Tibial artery (tissue), 4 donors: ENCODE results near the gene CYP27C1.

Experiments
- DNase-seq, 2 donors: peaks; one replicate each; pipeline ENCODE4 v3.0.0-alpha.2; 2019
- H3K27ac ChIP-seq, 2 donors: fragments of 200-600 bp; sonication (generic) in 1 of 2; 1 replicate in 1 of 2; 2 replicates in 1 of 2; pipeline ENCODE4 v1.5.1; 2018 to 2019; ENCODE audit warnings: mild to moderate bottlenecking in 1 of 2
- H3K27me3 ChIP-seq, 2 donors: fragments of 200-600 bp; sonication (generic) in 1 of 2; one replicate each; pipeline versions ENCODE4 v1.5.1 to v1.6.0; 2016 to 2019
- H3K36me3 ChIP-seq, 3 donors: fragments of 200-600 bp; sonication (generic) in 2 of 3; one replicate each; pipeline ENCODE4 v1.5.1; 2016 to 2019; ENCODE audit warnings: mild to moderate bottlenecking in 2 of 3
- H3K4me1 ChIP-seq, 4 donors: fragments of 200-600 bp; sonication (generic) in 2 of 4; 1 replicate in 3 of 4; 2 replicates in 1 of 4; pipeline ENCODE4 v1.5.1; 2016 to 2019
- H3K4me3 ChIP-seq, 2 donors: fragments of 200-600 bp; sonication (generic) in 1 of 2; 1 replicate in 1 of 2; 2 replicates in 1 of 2; pipeline ENCODE4 v1.5.1; 2018 to 2019; ENCODE audit warnings: mild to moderate bottlenecking in 2 of 2
- H3K9me3 ChIP-seq, 3 donors: fragments of 200-600 bp; sonication (generic) in 1 of 3; one replicate each; pipeline ENCODE4 v1.5.1; 2016 to 2019
- intact Hi-C: fragments of 100-400 bp; cut with DNase I; formaldehyde crosslinking; loops from one replicate; pipeline ENCODE4 v1.15.0; 2023; ENCODE audit warnings: low total_unique reads
- TF ChIP-seq, protein P1 (sequence below), 2 experiments: fragments of 200-600 bp in 1 of 2; fragments of 450-650 bp in 1 of 2; IDR thresholded peaks; one replicate each; pipeline ENCODE4 v1.5.1; 2017 to 2019; ENCODE audit warnings: antibody characterized with exemption in 2 of 2, mild to moderate bottlenecking in 1 of 2, moderate library complexity in 1 of 2

The CYP27C1 gene

DNA sequence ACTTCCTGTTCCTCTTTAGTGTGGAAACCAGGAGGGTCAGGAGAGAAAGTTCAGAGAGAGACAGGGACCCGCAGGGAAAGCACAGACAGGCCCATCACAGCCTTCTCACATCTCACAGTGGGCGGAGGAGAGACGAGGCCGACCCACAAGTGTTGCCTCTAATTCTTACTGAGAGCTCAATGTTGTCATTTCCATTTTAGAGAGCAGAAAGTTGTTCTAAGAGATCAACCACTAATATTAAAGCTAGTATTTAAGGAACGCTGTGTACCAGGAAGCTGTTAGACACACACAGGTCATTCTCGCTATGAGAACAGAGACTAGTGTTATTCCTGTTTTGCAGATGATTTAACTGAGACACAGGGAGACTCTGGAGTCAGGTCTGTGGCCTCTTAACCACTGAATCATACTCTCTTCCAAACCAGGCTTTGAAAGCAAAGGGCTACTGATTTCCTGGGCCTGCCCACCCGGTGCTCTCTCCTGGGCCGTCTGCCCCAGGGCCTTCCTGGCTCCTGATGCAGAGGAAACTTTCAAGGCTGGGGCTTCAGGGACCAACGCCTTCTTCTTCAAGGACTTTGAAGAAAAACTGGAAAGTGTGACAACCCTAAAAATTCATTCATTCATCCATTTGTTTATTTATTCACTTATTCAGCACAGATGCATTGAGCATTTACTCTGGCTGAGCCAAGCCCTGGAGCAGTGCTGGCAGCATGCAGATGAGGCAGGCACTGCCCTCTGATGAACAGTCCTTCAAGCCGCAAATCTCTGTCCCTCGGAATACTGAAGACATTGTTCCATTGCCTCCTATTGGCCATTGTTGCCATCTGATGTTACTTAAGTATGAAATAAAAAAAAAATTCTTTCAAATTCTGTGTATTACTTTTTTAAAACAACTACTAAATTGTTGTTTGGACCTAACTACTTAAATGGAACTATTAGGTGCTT, 76.0 kb downstream of the CYP27C1 start:
- Histone ChIP-seq H3K4me3 (no peak overlapping the region), H3K4me1 (peaks cover 0 to 14% (median 1%) of the 10 kb centered on the region in 4 donors), H3K36me3 (no peaks in the 10 kb centered on the region), H3K9me3 (no peaks in the 10 kb centered on the region), H3K27ac (peak overlapping the region; percentile 3 to 42), H3K27me3 (no peaks in the 10 kb centered on the region)
- TF ChIP-seq, protein P1, sequence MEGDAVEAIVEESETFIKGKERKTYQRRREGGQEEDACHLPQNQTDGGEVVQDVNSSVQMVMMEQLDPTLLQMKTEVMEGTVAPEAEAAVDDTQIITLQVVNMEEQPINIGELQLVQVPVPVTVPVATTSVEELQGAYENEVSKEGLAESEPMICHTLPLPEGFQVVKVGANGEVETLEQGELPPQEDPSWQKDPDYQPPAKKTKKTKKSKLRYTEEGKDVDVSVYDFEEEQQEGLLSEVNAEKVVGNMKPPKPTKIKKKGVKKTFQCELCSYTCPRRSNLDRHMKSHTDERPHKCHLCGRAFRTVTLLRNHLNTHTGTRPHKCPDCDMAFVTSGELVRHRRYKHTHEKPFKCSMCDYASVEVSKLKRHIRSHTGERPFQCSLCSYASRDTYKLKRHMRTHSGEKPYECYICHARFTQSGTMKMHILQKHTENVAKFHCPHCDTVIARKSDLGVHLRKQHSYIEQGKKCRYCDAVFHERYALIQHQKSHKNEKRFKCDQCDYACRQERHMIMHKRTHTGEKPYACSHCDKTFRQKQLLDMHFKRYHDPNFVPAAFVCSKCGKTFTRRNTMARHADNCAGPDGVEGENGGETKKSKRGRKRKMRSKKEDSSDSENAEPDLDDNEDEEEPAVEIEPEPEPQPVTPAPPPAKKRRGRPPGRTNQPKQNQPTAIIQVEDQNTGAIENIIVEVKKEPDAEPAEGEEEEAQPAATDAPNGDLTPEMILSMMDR (IDR thresholded peaks at IDR 0.05), result no peak
- no peak for DNase-seq
- intact Hi-C loops, result no loop called here

DNA sequence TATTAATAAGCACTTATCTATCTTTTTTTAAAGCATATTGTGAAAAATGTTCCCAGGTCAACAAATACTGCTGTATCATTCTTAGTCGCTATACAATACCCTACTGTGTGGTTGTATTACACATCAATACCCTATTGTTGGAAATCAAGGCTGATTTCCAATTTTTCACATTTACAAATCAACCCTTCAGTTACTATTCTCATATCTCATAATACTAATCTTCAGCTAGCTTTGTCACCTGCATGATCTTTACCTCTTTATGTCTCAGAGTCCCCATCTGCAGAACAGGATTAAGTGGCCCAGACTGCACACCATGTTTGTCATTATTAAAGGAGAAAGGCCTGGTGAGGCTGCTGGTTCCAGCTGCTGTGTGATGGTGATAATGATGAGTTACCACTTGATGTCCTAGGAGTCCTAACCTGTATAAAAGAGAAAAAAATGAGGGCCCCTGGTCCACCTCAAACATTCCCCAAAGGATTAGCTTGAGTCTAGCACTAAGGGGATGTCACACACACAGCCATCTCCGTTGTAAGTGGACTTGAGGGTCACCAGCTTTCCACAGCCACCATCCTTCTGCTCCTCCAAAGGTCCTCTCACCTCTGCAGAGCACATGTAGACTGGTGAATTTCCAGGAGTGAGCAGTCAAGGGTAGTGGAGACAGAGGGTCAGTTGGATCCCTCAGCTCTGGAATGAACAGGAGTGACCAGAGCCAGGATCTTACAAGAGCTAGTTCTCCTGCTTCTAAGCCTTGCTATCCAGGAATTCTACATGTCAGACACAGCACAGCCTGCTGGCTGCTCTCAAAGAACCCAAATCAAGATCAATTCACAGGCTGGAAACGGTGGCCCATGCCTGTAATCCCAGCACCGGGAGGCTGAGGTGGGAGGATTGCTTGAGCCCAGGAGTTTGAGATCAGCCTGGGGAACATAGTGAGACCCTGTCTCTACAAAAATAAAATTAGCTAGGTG, 77.2 kb downstream of the CYP27C1 start:
- no peak overlapping the region for H3K4me3 ChIP-seq
- peaks cover 0 to 2% (median 0%) of the 10 kb centered on the region in 3 donors for H3K9me3 ChIP-seq
- peaks cover 0 to 14% (median 1%) of the 10 kb centered on the region in 4 donors for H3K4me1 ChIP-seq
- no peak for DNase-seq
- H3K27me3 ChIP-seq, result no peaks in the 10 kb centered on the region
- no peaks in the 10 kb centered on the region for H3K36me3 ChIP-seq
- intact Hi-C loops, result no loop called here
- TF ChIP-seq, protein P1 (IDR thresholded peaks at IDR 0.05), result no peak
- peak overlapping the region; percentile 3 to 42 for H3K27ac ChIP-seq

DNA sequence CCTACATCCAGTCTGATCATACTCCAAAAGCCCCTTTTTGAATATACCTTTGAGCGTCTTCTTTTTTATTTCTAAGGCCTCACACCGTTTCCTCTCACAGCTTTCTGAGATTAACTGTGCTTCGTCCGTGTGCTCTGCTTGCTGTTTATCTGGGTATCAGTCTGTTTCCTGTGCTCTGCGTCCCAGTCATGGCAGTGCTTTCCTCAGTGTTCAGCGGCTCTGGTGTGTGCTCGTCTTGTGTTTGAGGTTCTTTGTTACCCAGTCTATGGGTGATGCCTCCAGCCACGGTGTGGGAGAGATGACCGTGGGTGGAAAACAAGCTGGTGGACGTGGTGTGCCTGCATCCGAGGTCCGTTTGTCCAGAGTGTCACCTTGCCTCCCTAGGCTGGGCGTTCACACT, 79.6 kb downstream of the CYP27C1 start:
- TF ChIP-seq, protein P1 (IDR thresholded peaks at IDR 0.05), result no peak
- Histone ChIP-seq H3K36me3 (no peaks in the 10 kb centered on the region), H3K27me3 (no peaks in the 10 kb centered on the region), H3K4me1 (peaks cover 0 to 14% (median 0%) of the 10 kb centered on the region in 4 donors), H3K4me3 (no peak overlapping the region), H3K27ac (no peak overlapping the region), H3K9me3 (peaks cover 0 to 2% (median 0%) of the 10 kb centered on the region in 3 donors)
- no peak for DNase-seq
- intact Hi-C loops, result no loop called here

DNA sequence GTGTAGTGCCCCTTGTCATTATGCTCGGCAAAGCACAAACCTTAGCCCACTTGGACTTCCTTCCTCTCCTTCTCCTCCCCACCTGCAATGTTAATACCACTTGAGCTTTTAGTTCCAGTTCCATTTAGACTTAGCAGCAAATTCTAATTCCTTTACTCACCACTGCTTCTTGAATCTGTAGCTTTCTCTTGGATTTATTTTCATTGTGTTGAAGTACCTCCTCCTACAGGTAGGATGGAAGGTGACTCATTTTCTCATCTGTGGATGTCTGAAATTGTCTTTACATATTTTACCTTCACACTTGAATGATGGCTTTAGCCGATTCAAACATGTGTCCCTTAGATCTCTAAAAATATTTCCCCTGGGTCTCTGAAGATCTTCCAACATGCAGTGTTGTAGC, 80.3 kb downstream of the CYP27C1 start:
- Histone ChIP-seq H3K9me3 (peaks cover 0 to 2% (median 0%) of the 10 kb centered on the region in 3 donors), H3K27ac (no peak overlapping the region), H3K4me3 (no peak overlapping the region), H3K4me1 (peaks cover 0 to 14% (median 0%) of the 10 kb centered on the region in 4 donors), H3K27me3 (no peaks in the 10 kb centered on the region), H3K36me3 (no peaks in the 10 kb centered on the region)
- TF ChIP-seq, protein P1 (IDR thresholded peaks at IDR 0.05), result no peak
- intact Hi-C loops, result no loop called here
- no peak for DNase-seq

DNA sequence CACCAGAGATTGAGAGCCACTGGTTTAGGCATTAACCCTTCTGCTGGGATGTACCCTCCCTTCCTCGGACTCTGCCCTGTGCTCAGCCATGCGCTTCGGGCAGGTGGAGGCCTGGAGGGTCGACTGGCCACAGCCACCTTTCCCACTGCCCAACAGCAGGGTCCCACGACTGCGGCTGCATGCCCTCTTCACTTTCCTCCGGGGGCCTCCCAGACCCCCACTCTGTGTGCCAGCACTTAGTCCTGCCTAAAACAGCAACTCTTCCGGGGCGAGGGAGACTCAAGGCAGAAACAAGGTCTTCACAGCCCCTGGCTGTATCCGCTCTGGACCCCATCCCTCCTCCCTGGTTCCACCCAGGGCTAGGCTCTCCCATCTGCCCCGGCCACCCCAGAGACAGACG, 81.8 kb downstream of the CYP27C1 start:
- no peaks in the 10 kb centered on the region for H3K27me3 ChIP-seq
- H3K4me1 ChIP-seq, result peaks cover 0 to under 1% (median 0%) of the 10 kb centered on the region in 4 donors
- no peak for DNase-seq
- TF ChIP-seq, protein P1 (IDR thresholded peaks at IDR 0.05), result no peak
- no peaks in the 10 kb centered on the region for H3K36me3 ChIP-seq
- H3K27ac ChIP-seq, result no peak overlapping the region
- peaks cover 0 to 2% (median 0%) of the 10 kb centered on the region in 3 donors for H3K9me3 ChIP-seq
- intact Hi-C loops, result no loop called here
- no peak overlapping the region for H3K4me3 ChIP-seq
